A549 (cell line): ENCODE results near the gene VAV3. TPM values are rescaled to one million over a fixed set of nuclear protein-coding genes. Genes with fewer than 3 reads are reported as not detected.

ENCODE experiments used
- ATAC-seq, 2 experiments: fragments of 200-7000 bp in 1 of 2; fragments of >200 bp in 1 of 2; cut with Nextera tagmentation in 1 of 2; cut with Tn5 transposase in 1 of 2; 3 replicates each; pipeline versions ENCODE4 v1.8.0 to v1.9.1; 2018 to 2020; ENCODE audit warnings: mild to moderate bottlenecking in 1 of 2, moderate library complexity in 1 of 2
- CTCF ChIA-PET: fragments of 300-600 bp; sonication (Branson Sonifier 250); formaldehyde crosslinking; extraction: SDS; loops from one replicate; lab custom pipeline; 2021; ENCODE audit warnings: antibody characterized with exemption, inconsistent platforms; lab: Yijun Ruan, JAX
- POLR2A ChIA-PET: fragments of 350-600 bp; formaldehyde crosslinking; extraction: SDS; loops from one replicate; lab custom pipeline; 2021; ENCODE audit warnings: antibody characterized with exemption, inconsistent platforms; lab: Yijun Ruan, JAX
- DNase-seq, 2 experiments: peaks; one replicate each; pipeline versions ENCODE4 v3.0.0 to v3.0.0-alpha.2; 2011 to 2016; ENCODE audit warnings: low read depth in 1 of 2, low spot score in 1 of 2
- FAIRE-seq: peaks from 2 replicates; lab custom pipeline; 2011; peaks lifted over from hg19 to GRCh38; lab: Jason Lieb, UNC
- H3K27ac ChIP-seq, 2 experiments: fragments of >200 bp; sonication (Bioruptor Twin); formaldehyde crosslinking; 3 replicates each; pipeline ENCODE4 v1.5.1; 2016 to 2017
- H3K4me1 ChIP-seq: fragments of >200 bp; sonication (Bioruptor Twin); formaldehyde crosslinking; 3 replicates; pipeline ENCODE4 v1.6.1; 2016
- H3K4me2 ChIP-seq: fragments of >200 bp; sonication (Bioruptor Twin); formaldehyde crosslinking; 3 replicates; pipeline ENCODE4 v1.6.1; 2016
- H3K4me3 ChIP-seq: fragments of >200 bp; sonication (Bioruptor Twin); formaldehyde crosslinking; 3 replicates; pipeline ENCODE4 v1.5.1; 2016
- H3K9me3 ChIP-seq: fragments of >200 bp; sonication (Bioruptor Twin); formaldehyde crosslinking; 3 replicates; pipeline ENCODE4 v1.6.1; 2016
- ATOH8 ChIP-seq: fragments of 250-450 bp; sonication (Bioruptor Pico); IDR thresholded peaks from 2 replicates; pipeline ENCODE4 v1.5.0; 2020; ENCODE audit warnings: low read depth, mild to moderate bottlenecking, moderate library complexity
- BCL3 ChIP-seq: fragments of >200 bp; sonication (Bioruptor Twin); formaldehyde crosslinking; IDR thresholded peaks from 3 replicates; pipeline ENCODE4 v1.6.1; 2016
- CBX2 ChIP-seq: fragments of 200-600 bp; sonication (generic); IDR thresholded peaks from 2 replicates; pipeline ENCODE4 v1.6.1; 2016; ENCODE audit warnings: low read depth, mild to moderate bottlenecking, borderline replicate concordance
- EHMT2 ChIP-seq: fragments of 200-600 bp; sonication (generic); IDR thresholded peaks from 2 replicates; pipeline ENCODE4 v1.6.1; 2016; ENCODE audit warnings: antibody characterized with exemption, low read depth, mild to moderate bottlenecking, moderate library complexity
- ELK1 ChIP-seq: fragments of 150-350 bp; IDR thresholded peaks from 2 replicates; pipeline ENCODE4 v1.6.1; 2014; ENCODE audit warnings: low read depth, mild to moderate bottlenecking, low read length
- EP300 ChIP-seq, 2 experiments: fragments of >200 bp; sonication (Bioruptor Twin); formaldehyde crosslinking; IDR thresholded peaks; 2 replicates in 1 of 2; 3 replicates in 1 of 2; pipeline ENCODE4 v1.6.1; 2016 to 2017
- ESRRA ChIP-seq: fragments of 150-350 bp; IDR thresholded peaks from 2 replicates; pipeline ENCODE4 v1.6.1; 2014; ENCODE audit warnings: mild to moderate bottlenecking, low read length, borderline replicate concordance
- FOSL2 ChIP-seq, 2 experiments: fragments of 450-650 bp in 1 of 2; fragments of >200 bp in 1 of 2; sonication (Bioruptor Twin) in 1 of 2; formaldehyde crosslinking; IDR thresholded peaks; 2 replicates each; pipeline versions ENCODE4 v1.5.0 to v1.6.1; 2016 to 2020; ENCODE audit warnings: mild to moderate bottlenecking in 1 of 2, moderate library complexity in 1 of 2
- FOXS1 ChIP-seq: fragments of 250-450 bp; sonication (Bioruptor Pico); IDR thresholded peaks from 2 replicates; pipeline ENCODE4 v1.5.0; 2020; ENCODE audit warnings: mild to moderate bottlenecking, moderate library complexity
- HES2 ChIP-seq: fragments of >200 bp; sonication (Bioruptor Twin); formaldehyde crosslinking; IDR thresholded peaks from 2 replicates; pipeline ENCODE4 v1.6.1; 2016
- HMGXB4 ChIP-seq: fragments of 250-450 bp; sonication (Bioruptor Pico); IDR thresholded peaks from 2 replicates; pipeline ENCODE4 v1.5.0; 2021; ENCODE audit warnings: mild to moderate bottlenecking, moderate library complexity, borderline replicate concordance
- JUN ChIP-seq, 2 experiments: fragments of >200 bp; sonication (Bioruptor Twin); formaldehyde crosslinking; IDR thresholded peaks; 2 replicates in 1 of 2; 3 replicates in 1 of 2; pipeline ENCODE4 v1.6.1; 2016 to 2017
- KDM1A ChIP-seq: fragments of 200-600 bp; sonication (generic); IDR thresholded peaks from 2 replicates; pipeline ENCODE4 v1.6.1; 2016; ENCODE audit warnings: low read depth, mild to moderate bottlenecking
- MAFK ChIP-seq: fragments of 450-650 bp; IDR thresholded peaks from 2 replicates; pipeline ENCODE4 v1.6.1; 2014; ENCODE audit not compliant: partially characterized antibody
- MAZ ChIP-seq: fragments of 150-350 bp; IDR thresholded peaks from 2 replicates; pipeline ENCODE4 v1.6.1; 2014; ENCODE audit warnings: antibody characterized with exemption, low read depth, low read length, borderline replicate concordance
- NR3C1 ChIP-seq: fragments of >200 bp; sonication (Bioruptor Twin); formaldehyde crosslinking; IDR thresholded peaks from 3 replicates; pipeline ENCODE4 v1.6.1; 2017
- POLR2A ChIP-seq: IDR thresholded peaks from 2 replicates; pipeline ENCODE4 v1.6.1; 2012; ENCODE audit warnings: mild to moderate bottlenecking, low read length
- RAD21 ChIP-seq, 2 experiments: fragments of >200 bp in 1 of 2; sonication (Bioruptor Twin) in 1 of 2; formaldehyde crosslinking in 1 of 2; IDR thresholded peaks in 1 of 2; conservative IDR thresholded peaks in 1 of 2; 2 replicates in 1 of 2; 3 replicates in 1 of 2; pipeline ENCODE4 v1.6.1; 2012 to 2018; ENCODE audit warnings: inconsistent platforms in 1 of 2
- SMC3 ChIP-seq: fragments of >200 bp; sonication (Bioruptor Twin); formaldehyde crosslinking; IDR thresholded peaks from 3 replicates; pipeline ENCODE4 v1.6.1; 2018; ENCODE audit warnings: inconsistent platforms
- USF2 ChIP-seq: fragments of 450-650 bp; IDR thresholded peaks from 2 replicates; pipeline ENCODE4 v1.6.1; 2014; ENCODE audit warnings: antibody characterized with exemption
- ZC3H11A ChIP-seq: fragments of 450-650 bp; IDR thresholded peaks from 2 replicates; pipeline ENCODE4 v1.6.1; 2014; ENCODE audit warnings: antibody characterized with exemption, mild to moderate bottlenecking
- ZFP36 ChIP-seq: fragments of 450-650 bp; IDR thresholded peaks from 2 replicates; pipeline ENCODE4 v1.6.1; 2014; ENCODE audit warnings: borderline replicate concordance; ENCODE audit not compliant: partially characterized antibody
- WGBS: methylation state at CpG from one replicate; pipeline ENCODE4 v1.1.6; 2017; ENCODE audit errors: missing lambda C conversion rate; 5-methylcytosine and 5-hydroxymethylcytosine counted together
- polyA plus RNA-seq, 4 experiments: library from polyadenylated mRNA; depleted of rRNA in 3 of 4; stranded (reverse); fragments of >200 nt; fragmentation: RNase III in 1 of 4; extraction: RNeasy Plus Mini Kit Qiagen cat#74134 plus additional on column Dnase treatment in 1 of 4; gene quantifications; 2 replicates in 3 of 4; 3 replicates in 1 of 4; pipeline ENCODE4 v1.2.3, GENCODE V29; 2011 to 2017

Gene VAV3
- polyA plus RNA-seq, 2 of the 4 experiments (the other 2 are of a cell fraction) = 12.8 to 22.7 TPM

- Histone ChIP-seq H3K4me1 (no peaks in the 10 kb centered on the region), H3K9me3 (no peaks in the 10 kb centered on the region), H3K27ac (no peak overlapping the region), H3K4me3 (no peak overlapping the region), H3K4me2 (no peak overlapping the region)
- ChIA-PET CTCF (no interaction called here), POLR2A (no interaction called here)
- FAIRE-seq = no peak
- DNase-seq = no peak
- WGBS = 3% methylated on average over 4 of the region's 4 CpGs
- TF ChIP-seq ZC3H11A = no peak
- TF ChIP-seq EP300 (IDR thresholded peaks at IDR 0.05) = no peak
- no peak for TF ChIP-seq ZFP36
- TF ChIP-seq BCL3 = no peak
- no peak for TF ChIP-seq EHMT2
- TF ChIP-seq SMC3 = no peak
- no peak for TF ChIP-seq ATOH8
- no peak for TF ChIP-seq ESRRA
- TF ChIP-seq MAFK = no peak
- ATAC-seq = no peak
Observed at GRCh38 chr1:107835151-107835670, 129.8 kb downstream of the VAV3 start.

GRCh38 chr1:107833061-107833460 is 131.9 kb downstream of the VAV3 start:
- Histone ChIP-seq H3K27ac (no peak overlapping the region), H3K4me1 (no peaks in the 10 kb centered on the region), H3K4me3 (no peak overlapping the region), H3K4me2 (no peak overlapping the region), H3K9me3 (no peaks in the 10 kb centered on the region)
- 17% methylated on average over 2 of the region's 2 CpGs for WGBS
- FAIRE-seq = no peak
- ChIA-PET CTCF (no interaction called here), POLR2A (no interaction called here)
- DNase-seq = no peak
- ATAC-seq = no peak
- TF ChIP-seq RAD21 (conservative IDR thresholded peaks at IDR 0.05 in 1 of 2, IDR thresholded peaks at IDR 0.05 in 1 of 2) = no peak
- no peak for TF ChIP-seq KDM1A
- TF ChIP-seq HMGXB4 (CRISPR knock-in tag) = no peak
- TF ChIP-seq MAZ = no peak
- no peak for TF ChIP-seq FOSL2 (IDR thresholded peaks at IDR 0.05)
- TF ChIP-seq FOSL2 (CRISPR knock-in tag; IDR thresholded peaks at IDR 0.05) = no peak
- no peak for TF ChIP-seq EHMT2
- TF ChIP-seq ELK1 = no peak
- no peak for TF ChIP-seq NR3C1
- no peak for TF ChIP-seq HES2
- no peak for TF ChIP-seq JUN (IDR thresholded peaks at IDR 0.05)
- TF ChIP-seq USF2 = no peak
- TF ChIP-seq POLR2A = no peak
- TF ChIP-seq CBX2 = no peak
- no peak for TF ChIP-seq FOXS1 (CRISPR knock-in tag)
- TF ChIP-seq, all 56 proteins: peak for 0
